ENCODE measurements around the gene LRRTM4. TPM values are rescaled to one million over a fixed set of nuclear protein-coding genes. Genes with fewer than 3 reads are reported as not detected.

Gene LRRTM4
- total RNA-seq, 1 donor from 2014 or later: 0.41 TPM

DNA sequence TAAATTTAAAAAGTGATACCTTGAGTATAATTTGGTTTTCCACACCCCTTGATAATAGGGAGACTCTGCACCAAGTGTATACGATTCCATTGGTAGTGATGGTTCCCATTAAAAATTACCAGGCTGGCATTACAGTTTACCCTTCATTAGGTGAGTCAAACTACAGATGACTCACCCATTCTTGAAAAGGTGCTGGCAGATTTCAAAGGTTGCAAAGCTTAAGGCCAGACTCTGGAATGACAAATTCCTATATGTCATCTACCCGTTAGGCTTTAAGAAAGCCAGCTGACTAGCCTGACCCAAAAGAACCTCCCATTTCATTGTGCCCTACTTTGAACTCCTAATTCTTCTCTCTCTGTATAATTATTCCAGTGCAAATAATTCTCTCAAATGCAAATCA, 124.4 kb downstream of the LRRTM4 start:
- H3K4me1 ChIP-seq: no peaks in the 10 kb centered on the region
- H3K27me3 ChIP-seq: no peaks in the 10 kb centered on the region
- DNase-seq: no peak
- no peaks in the 10 kb centered on the region for H3K36me3 ChIP-seq
- no peak for ATAC-seq
- no peaks in the 10 kb centered on the region for H3K9me3 ChIP-seq
- no peak overlapping the region for H3K4me3 ChIP-seq
- TF ChIP-seq, protein P1, sequence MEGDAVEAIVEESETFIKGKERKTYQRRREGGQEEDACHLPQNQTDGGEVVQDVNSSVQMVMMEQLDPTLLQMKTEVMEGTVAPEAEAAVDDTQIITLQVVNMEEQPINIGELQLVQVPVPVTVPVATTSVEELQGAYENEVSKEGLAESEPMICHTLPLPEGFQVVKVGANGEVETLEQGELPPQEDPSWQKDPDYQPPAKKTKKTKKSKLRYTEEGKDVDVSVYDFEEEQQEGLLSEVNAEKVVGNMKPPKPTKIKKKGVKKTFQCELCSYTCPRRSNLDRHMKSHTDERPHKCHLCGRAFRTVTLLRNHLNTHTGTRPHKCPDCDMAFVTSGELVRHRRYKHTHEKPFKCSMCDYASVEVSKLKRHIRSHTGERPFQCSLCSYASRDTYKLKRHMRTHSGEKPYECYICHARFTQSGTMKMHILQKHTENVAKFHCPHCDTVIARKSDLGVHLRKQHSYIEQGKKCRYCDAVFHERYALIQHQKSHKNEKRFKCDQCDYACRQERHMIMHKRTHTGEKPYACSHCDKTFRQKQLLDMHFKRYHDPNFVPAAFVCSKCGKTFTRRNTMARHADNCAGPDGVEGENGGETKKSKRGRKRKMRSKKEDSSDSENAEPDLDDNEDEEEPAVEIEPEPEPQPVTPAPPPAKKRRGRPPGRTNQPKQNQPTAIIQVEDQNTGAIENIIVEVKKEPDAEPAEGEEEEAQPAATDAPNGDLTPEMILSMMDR (IDR thresholded peaks at IDR 0.05): no peak
- intact Hi-C loops (cut with DNase I): no loop called here
- no peak overlapping the region for H3K27ac ChIP-seq

DNA sequence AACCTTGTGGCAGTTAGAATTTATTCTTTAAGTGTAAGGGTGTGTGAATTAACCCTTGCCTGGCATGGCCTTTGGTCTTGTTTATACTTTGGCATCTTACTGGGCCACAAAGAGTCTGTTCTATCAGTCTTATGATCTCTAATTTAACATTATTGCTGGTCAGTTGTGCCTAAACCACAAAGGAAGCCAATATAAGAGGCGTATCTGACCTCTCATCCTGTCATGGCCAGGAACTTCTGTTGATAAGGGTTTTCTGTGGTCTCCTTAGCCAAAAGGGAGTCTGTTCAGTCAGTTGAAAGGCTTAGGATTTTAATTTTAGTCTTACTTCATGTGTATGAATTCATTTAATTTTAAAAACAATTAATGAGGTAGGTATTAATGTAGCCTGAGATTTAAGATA, 127.2 kb downstream of the LRRTM4 start:
- ATAC-seq (no peak), DNase-seq (no peak)
- H3K27ac ChIP-seq: no peak overlapping the region
- intact Hi-C loops (cut with DNase I): no loop called here
- H3K36me3 ChIP-seq: no peaks in the 10 kb centered on the region
- no peaks in the 10 kb centered on the region for H3K27me3 ChIP-seq
- TF ChIP-seq, protein P1 (IDR thresholded peaks at IDR 0.05): no peak
- H3K9me3 ChIP-seq: no peaks in the 10 kb centered on the region
- no peak overlapping the region for H3K4me3 ChIP-seq
- no peaks in the 10 kb centered on the region for H3K4me1 ChIP-seq

DNA sequence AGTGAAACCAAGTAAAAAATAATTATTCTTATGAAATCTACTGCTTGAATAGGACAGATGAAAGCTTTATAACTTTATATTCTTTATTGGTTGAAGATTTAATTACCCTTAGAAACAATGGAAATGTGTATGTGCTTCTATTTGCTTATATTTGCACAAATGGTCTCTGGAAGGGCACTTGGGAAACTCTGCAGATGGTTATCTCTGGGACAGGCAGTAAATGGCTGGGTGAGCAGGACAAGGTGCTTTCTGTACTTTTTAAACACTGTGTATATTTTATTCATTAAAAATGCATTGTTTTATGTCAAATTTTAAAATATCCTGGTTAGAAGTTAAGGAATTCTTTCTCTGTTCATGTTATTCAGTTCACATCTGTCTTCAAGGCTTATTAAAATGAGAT, 131.1 kb downstream of the LRRTM4 start:
- no peak overlapping the region for H3K27ac ChIP-seq
- H3K27me3 ChIP-seq: no peaks in the 10 kb centered on the region
- intact Hi-C loops (cut with DNase I): no loop called here
- no peak for DNase-seq
- TF ChIP-seq, protein P1 (IDR thresholded peaks at IDR 0.05): no peak
- no peak for ATAC-seq
- H3K36me3 ChIP-seq: no peaks in the 10 kb centered on the region
- no peak overlapping the region for H3K4me3 ChIP-seq
- H3K4me1 ChIP-seq: no peaks in the 10 kb centered on the region
- H3K9me3 ChIP-seq: no peaks in the 10 kb centered on the region

DNA sequence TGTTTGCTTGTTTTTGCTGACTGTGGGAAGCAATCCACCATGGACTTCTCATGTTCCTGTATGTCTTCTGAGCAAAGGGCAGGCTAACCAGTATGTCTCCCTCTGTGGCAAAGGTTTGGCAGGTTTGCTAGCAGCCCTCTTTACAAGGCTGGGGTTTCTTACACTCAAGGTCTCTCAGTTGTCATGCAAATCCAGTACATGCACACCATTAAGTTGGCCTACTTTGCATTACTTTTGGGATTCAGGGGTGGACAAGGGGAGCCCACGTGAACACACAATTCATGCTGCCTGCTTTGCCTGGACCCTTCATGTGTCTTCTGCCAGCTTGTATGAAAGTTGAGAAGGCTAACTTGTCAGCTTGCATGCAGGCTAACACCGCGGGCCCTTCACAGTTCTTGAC, 134.9 kb downstream of the LRRTM4 start:
- H3K36me3 ChIP-seq: no peaks in the 10 kb centered on the region
- no peak for DNase-seq
- no peak overlapping the region for H3K27ac ChIP-seq
- no peaks in the 10 kb centered on the region for H3K27me3 ChIP-seq
- TF ChIP-seq, protein P1 (IDR thresholded peaks at IDR 0.05): no peak
- ATAC-seq: no peak
- H3K9me3 ChIP-seq: no peaks in the 10 kb centered on the region
- intact Hi-C loops (cut with DNase I): no loop called here
- H3K4me3 ChIP-seq: no peak overlapping the region
- no peaks in the 10 kb centered on the region for H3K4me1 ChIP-seq

DNA sequence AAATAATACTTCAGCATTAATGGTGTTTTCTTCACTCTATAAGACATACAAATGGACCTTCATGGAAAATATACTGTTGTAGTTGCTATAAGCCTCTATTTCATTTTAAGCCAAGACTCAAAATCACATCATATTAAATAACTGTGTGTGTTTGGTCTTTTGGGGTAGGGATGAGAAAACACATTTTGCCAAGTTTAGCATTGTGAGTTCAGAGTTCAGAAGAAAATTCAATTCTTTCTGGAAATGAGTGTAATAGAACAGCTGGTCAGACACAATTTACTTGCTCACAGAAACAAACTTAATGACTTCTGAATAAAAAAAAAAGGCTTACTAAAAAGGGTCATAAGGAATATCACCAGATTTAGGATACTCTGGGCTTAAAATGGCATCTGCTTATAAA, 149.5 kb downstream of the LRRTM4 start:
- Histone ChIP-seq H3K27me3 (no peaks in the 10 kb centered on the region), H3K9me3 (no peaks in the 10 kb centered on the region), H3K4me1 (no peaks in the 10 kb centered on the region), H3K4me3 (no peak overlapping the region), H3K27ac (no peak overlapping the region), H3K36me3 (no peaks in the 10 kb centered on the region)
- TF ChIP-seq, protein P1 (IDR thresholded peaks at IDR 0.05): no peak
- no peak for DNase-seq
- no peak for ATAC-seq
- intact Hi-C loops (cut with DNase I): no loop called here

DNA sequence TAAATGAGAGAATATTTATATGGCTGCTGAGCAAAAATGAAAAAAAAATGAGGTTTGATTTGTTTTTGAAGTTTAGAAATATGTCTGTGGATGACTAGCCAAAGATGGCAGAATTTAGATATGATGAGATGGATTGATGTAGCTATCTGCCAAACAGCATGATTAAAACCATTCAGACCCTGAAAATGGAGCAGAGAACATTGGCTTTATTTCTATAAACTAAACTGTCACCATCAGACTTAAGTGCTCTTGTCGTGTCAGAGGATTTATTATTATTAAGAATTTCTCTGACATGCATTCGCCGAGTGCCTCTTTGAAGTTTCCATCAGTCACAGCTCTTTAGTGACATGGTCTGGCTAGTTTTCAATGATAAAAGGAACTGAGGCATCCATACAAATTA, 151.7 kb downstream of the LRRTM4 start:
- intact Hi-C loops (cut with DNase I): no loop called here
- DNase-seq (no peak), ATAC-seq (no peak)
- no peaks in the 10 kb centered on the region for H3K4me1 ChIP-seq
- H3K36me3 ChIP-seq: no peaks in the 10 kb centered on the region
- H3K4me3 ChIP-seq: no peak overlapping the region
- TF ChIP-seq, protein P1 (IDR thresholded peaks at IDR 0.05): no peak
- H3K27me3 ChIP-seq: no peaks in the 10 kb centered on the region
- H3K27ac ChIP-seq: no peak overlapping the region
- H3K9me3 ChIP-seq: no peaks in the 10 kb centered on the region

Measured in upper lobe of right lung (tissue), 1 donor.